GM21717 (cell line): ENCODE measurements around the gene FOXN3.
"Not testable (repeated sequence)": the region's sequence is repeated elsewhere in the genome, so short reads cannot be mapped to it uniquely, and the experiment has no call there.

Source experiments
- ATAC-seq: cut with Tn5 transposase; IDR thresholded peaks from one replicate; pipeline ENCODE4 v1.9.1; 2021; ENCODE audit warnings: mild to moderate bottlenecking, moderate library complexity; ENCODE audit not compliant: unreplicated experiment

Gene FOXN3

GRCh38 chr14:89111766-89112543 lies 305.1 kb downstream of the FOXN3 start:
- not testable (repeated sequence) for ATAC-seq

GRCh38 chr14:89111232-89111631 lies 305.8 kb downstream of the FOXN3 start:
- ATAC-seq: not testable (repeated sequence)

- ATAC-seq: no peak
Observed at GRCh38 chr14:89110110-89110509, 306.9 kb downstream of the FOXN3 start.

DNA sequence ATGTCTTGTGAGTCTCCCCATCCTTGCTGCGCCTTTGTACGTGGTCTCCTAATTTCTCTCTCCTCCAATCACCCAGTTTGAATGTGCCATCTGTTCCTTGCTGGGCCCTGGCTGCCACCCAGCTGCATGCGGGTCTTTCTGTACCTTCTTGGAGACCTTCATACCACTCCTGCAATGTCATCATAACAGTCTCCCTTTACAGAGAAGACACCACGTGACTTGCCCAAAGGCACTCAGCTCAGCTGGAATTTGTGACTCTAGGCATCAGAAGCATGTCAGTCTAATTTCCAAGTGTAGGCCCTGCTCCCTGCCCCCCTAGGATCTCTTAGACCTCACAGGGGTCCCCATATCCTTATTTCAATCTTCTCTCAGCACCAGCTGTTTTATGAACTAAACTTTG lies 308.4 kb downstream of the FOXN3 start:
- ATAC-seq: no peak

- no peak for ATAC-seq
Observed at GRCh38 chr14:89107626-89108025, 309.4 kb downstream of the FOXN3 start.
